Inferior parietal cortex (tissue), 1 donor: ENCODE results near the gene IL17F.
"Not testable (repeated sequence)": the region's sequence is repeated elsewhere in the genome, so short reads cannot be mapped to it uniquely, and the experiment has no call there.

Source experiments
- DNase-seq: peaks from one replicate; pipeline ENCODE4 v3.0.0-alpha.2; 2016; ENCODE audit errors: extremely low spot score

The IL17F gene

GRCh38 chr6:52245425-52245824, 1.1 kb upstream of the IL17F start:
- no peak for DNase-seq

DNA sequence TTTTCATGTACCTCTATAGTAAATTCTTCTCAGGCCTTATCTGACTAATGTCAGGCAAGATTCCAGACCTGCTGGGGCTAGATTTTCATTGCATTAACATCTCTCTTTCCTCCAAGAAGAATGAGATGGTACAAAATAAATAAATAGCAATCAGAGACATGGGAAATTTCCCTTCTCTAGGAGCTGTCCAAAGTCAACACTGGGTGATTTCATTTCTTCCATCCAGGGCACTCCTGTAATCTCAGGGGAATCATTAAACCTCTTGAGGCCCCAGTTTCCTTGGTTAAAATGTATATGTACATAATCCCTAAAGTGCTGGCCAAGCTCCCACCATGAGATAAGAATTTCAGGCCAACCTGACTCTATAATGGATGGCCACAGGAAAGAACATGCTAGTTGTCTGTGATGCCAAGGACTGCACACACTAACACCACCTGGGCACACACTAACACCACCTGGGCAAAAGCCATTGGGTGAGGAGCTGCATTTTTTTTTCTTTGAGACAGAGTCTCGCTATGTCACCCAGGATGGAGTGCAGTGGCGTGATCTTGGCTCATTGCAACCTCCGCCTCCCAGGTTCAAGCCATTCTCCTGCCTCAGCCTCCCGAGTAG, 912 bp downstream of the IL17F start:
- DNase-seq, result no peak

- DNase-seq, result no peak
Observed at GRCh38 chr6:52241819-52242218, 2.5 kb downstream of the IL17F start.

DNA sequence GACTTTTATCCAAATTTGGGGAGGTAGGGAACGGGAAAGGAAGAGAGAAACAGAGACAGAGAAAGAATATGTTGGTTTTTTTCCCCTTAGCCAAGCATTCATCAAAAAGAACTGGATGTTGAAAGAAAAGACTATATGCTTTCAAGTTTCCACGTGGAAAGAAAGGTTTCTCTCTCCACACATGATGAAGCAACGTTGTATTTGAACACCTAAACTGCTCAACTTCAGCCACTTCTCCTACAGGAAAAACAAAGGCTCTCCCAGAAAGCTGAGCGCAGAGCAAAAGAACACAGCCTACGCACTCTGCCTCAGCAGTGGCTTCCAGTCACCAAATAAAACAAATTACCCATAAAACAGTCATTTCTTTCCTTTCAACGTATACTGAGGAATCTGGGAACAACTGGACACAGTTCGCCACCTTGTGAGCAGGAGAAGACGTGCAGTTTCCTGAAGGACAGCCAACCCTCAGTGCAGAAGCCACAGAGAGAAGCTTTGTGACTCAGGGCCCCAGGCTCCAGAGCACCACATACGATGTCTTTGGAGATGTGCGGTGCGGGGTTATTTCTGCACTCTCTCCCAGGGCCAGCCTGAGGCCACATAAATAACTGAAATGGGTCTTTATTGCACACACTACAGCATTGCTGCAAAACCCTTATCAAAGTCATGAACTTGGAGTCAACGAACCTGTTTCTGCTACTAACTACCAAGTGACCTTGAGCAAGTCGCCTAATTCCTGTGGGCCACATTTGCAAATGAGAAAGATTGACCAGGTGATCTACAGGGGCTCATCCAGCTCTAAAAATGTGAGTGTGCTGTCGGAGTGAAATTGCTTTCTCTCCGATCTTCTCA, 10.1 kb downstream of the IL17F start:
- peak; percentile 31 for DNase-seq

DNA sequence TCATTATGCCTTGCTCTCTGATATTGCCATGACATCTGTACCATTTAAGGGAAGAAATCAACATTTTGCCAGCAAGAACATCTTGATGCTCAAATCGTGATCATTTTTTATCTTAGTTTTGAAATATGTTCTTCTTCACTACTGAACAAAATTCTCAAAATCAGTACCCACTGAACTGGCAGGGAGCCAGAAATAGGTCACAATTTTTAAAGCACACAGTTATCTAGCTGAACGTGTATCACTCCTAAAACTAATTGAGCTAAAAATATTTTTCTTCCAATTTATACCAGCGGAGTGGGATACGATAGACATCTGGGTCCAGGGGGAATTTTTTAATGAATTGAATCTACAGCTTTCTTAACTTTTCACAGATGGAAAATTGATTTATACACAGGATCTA, 11.3 kb downstream of the IL17F start:
- no peak for DNase-seq

- DNase-seq, result no peak
Observed at GRCh38 chr6:52231406-52232127, 12.7 kb downstream of the IL17F start.

DNA sequence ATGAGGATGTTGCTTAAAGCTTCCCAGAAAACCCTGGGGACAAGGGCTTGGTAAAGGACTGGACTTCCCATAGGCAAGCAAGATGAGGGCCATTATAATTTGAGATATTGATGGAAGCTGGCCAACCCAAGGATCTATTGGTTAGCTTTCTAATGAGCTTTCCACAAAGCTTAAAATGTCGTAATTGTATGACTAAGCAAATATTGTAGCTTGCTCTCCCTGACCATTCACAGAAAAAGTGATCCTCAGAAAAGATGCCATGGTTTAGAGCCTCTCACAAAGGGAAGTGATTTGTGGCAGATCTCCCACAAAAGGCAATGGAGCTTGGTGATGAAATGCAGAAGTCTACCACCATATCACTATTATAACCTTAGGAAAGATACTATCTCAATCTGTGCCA, 13.6 kb downstream of the IL17F start:
- no peak for DNase-seq

DNA sequence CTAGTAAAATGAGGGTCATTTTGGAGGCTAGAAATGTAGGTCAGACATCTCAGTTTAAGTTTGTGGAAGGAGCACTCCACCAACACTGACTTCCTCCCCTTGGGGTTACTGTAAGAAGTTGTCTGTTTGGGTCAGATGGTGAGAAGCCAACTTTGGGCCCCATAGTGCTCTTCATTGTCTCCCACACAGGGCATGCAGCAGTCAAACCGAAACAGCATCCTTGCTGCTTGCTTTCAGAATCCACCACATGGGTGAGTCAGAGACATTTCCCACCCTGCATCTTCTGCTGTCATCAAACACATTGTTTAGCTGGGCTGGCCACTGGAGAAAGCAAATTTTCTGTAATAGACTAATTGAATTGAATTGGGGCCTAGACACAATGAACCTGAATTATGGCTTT, 16.8 kb downstream of the IL17F start:
- DNase-seq, result no peak

GRCh38 chr6:52221302-52221701, 23.0 kb downstream of the IL17F start:
- DNase-seq, result no peak

DNA sequence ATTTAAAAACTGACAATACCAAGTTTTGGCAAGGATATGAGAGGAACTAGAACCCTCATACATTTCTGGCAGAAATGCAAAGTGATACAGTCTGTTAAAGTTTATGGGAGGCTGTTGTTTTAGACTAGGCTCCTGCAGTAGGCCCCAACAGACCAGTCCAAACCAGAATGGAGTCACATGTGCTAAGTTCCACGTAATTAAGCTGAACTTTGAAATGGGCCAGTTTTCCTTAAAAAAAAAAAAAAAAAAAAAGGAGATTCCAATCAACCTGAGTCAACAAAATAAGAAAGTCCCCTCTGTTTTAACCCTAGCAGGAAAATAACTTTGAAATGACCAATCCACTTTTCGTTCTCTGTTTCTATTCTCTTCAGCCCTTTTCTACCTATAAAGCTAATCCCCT, 26.5 kb downstream of the IL17F start:
- DNase-seq, result no peak

DNA sequence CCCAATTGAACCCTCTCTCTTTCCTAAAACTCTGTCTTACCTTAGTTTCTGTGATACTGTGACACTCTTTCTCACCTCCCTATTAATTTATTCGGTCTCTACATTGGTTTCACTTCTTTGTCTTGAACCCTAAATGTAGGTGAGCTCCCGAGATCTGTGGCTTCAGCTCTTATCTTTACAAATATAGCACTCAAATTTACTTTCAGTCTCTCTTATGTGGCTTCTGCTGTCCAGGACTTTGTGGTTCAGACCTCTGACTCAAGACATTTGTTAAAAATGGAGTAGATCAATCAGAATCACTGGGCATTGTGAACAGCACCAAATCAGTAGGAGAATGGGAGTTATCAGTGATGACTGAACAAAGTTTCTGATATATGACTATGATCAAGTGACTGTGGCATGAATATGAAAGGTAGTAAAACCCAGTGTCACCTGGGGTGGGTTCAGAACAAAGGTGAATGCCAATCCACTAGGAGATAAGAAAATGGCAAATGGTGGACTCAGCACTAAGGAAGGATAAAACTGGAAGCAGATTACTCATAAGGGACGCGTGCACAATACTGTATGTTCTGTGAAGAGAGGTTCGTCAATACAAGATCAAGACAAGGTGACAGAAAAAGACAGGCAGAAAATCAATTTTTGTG, 27.2 kb downstream of the IL17F start:
- DNase-seq, result no peak

DNA sequence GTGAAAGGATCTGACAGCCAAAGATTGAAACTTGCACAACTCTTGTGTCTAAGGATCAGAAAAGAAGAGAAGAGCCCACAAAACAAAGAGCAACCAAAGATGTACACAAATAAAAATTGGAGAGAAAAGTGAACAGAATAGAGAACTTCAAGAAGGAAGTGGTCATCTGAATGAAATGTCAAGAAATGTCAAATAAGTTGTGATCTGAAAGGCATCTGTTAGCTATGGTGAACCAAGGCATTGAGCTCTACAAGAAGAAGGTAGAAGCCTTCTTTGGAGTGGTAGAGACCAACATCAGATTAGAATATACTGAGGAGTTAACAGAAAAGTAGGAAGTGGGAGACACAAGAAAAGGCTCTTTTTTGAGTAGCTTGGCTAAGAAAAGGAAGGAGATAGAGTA, 28.5 kb downstream of the IL17F start:
- DNase-seq, result no peak

GRCh38 chr6:52213127-52213526, 31.2 kb downstream of the IL17F start:
- DNase-seq, result no peak

- no peak for DNase-seq
Observed at GRCh38 chr6:52210227-52210626, 34.1 kb downstream of the IL17F start.

DNA sequence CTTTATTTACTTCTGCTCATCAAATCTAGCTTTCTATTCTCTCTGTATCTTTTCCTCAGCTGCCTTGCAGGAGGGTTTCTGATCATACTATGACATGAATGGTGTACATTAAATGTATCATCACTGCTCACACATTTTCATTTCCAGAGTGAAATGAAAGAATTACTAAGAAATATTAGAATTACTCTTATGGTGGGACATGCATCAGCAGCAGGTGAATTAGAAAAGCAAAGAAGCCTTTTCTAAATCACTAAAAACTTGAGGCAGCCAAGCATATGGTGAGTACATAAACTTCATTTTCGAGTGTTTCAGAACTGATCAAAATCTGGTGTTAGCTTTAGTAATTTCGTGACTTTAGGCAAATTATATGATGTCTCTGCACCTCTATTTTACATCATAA, 34.5 kb downstream of the IL17F start:
- DNase-seq, result no peak

GRCh38 chr6:52208612-52209011, 35.7 kb downstream of the IL17F start:
- no peak for DNase-seq

DNA sequence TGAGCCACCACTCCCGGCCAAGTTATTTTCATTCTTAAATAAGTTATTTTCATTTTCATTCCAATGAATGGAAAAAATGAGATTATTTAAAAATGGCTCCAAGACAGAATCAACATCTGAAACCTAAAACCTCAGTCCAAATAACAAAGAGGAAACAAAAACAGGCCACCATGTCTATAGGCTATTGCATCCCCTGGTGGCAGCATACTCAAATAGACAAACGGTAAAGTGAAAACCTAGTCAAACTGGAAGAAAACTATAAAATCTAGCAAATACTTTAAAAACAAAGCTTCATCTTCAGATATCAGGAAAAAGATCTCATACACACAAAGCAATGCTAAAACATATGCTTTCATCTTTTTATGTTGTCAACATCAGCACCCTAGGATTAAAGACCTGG, 37.2 kb downstream of the IL17F start:
- DNase-seq, result no peak

GRCh38 chr6:52201493-52201892, 42.8 kb downstream of the IL17F start:
- DNase-seq, result no peak

- no peak for DNase-seq
Observed at GRCh38 chr6:52201046-52201445, 43.3 kb downstream of the IL17F start.

DNA sequence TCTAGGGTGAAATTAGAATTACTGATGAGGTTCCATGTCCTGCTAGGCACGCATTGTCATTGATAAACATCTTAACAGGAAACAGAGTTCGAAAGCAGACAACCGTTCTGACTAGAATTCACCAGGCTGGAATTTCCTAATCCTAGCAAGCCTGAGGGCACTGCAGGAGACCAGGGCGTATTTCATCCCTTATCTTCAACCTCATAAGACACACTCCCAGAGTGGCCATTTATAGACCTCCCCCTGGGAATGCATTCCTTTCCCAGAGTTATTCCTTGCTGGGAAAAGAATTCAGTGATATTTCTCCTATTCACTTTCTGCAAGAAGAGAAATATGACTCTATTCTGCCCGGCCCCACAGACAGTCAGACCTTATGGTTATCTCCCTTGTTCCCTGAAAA, 44.2 kb downstream of the IL17F start:
- DNase-seq, result not testable (repeated sequence)

DNA sequence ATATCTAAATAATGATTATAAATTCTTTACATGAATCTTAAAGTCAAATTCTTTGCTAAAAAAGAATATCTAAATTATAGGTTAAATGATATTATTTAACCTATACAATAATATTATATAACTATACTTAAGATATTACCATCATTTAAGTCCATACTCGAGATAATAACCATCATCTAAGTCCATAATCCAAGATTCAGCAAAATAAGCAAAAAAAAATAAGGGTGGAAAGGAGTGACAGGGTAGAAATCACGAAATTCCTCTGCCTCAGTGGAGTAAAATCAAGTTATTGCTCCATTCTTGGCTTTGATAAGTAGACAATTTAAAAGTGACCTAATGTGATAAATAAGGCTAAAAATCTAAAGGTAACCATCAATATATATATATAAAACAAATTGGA, 48.4 kb downstream of the IL17F start:
- DNase-seq, result no peak

DNA sequence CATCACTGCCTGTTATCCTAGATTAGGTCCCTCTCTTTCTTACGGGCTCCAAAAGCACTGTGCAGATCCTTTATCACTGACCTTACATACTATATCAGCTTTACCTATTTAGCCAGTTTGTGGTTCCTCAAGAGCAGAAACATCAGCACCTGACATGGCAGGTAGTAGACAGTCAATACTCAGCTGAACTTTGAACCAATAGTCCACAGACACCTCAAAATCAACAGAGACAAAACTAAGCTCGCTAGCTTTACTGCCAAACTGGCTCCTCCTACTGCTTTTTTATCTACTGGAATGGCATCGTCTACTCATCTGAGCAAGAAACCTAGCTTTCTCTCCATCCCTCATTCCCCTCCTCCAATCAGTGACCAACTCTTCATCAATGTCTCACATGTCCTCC, 52.5 kb downstream of the IL17F start:
- DNase-seq, result no peak
